GM20431 (cell line): ENCODE results near the gene PDE9A.

ENCODE experiments used
- in situ Hi-C: fragments of 300-500 bp; cut with MseI, MboI; formaldehyde crosslinking; loops from one replicate; pipeline ENCODE4 v1.15.0; 2020; ENCODE audit warnings: low sequenced_read_pairs; ENCODE audit not compliant: unreplicated experiment

The PDE9A gene

GRCh38 chr21:42781150-42781970 is 127.9 kb downstream of the PDE9A start:
- in situ Hi-C loops, result no loop called here

- in situ Hi-C loops, result no loop called here
Observed at GRCh38 chr21:42781971-42782722, 128.7 kb downstream of the PDE9A start.

- in situ Hi-C loops, result no loop called here
Observed at GRCh38 chr21:42782723-42783242, 129.4 kb downstream of the PDE9A start.

- in situ Hi-C loops, result no loop called here
Observed at GRCh38 chr21:42784276-42784675, 130.9 kb downstream of the PDE9A start.

GRCh38 chr21:42784896-42785451 is 131.6 kb downstream of the PDE9A start:
- in situ Hi-C loops, result no loop called here

GRCh38 chr21:42785666-42786427 is 132.4 kb downstream of the PDE9A start:
- in situ Hi-C loops, result no loop called here

GRCh38 chr21:42786884-42787283 is 133.5 kb downstream of the PDE9A start:
- in situ Hi-C loops, result no loop called here

- in situ Hi-C loops, result no loop called here
Observed at GRCh38 chr21:42787613-42788012, 134.2 kb downstream of the PDE9A start.

- in situ Hi-C loops, result no loop called here
Observed at GRCh38 chr21:42790520-42791065, 137.2 kb downstream of the PDE9A start.

- in situ Hi-C loops, result no loop called here
Observed at GRCh38 chr21:42793774-42794173, 140.4 kb downstream of the PDE9A start.

- in situ Hi-C loops, result no loop called here
Observed at GRCh38 chr21:42794551-42794950, 141.1 kb downstream of the PDE9A start.

- in situ Hi-C loops, result no loop called here
Observed at GRCh38 chr21:42796327-42797062, 143.1 kb downstream of the PDE9A start.

GRCh38 chr21:42797522-42797921 is 144.1 kb downstream of the PDE9A start:
- in situ Hi-C loops, result no loop called here

- in situ Hi-C loops, result no loop called here
Observed at GRCh38 chr21:42798106-42798505, 144.7 kb downstream of the PDE9A start.

- in situ Hi-C loops, result no loop called here
Observed at GRCh38 chr21:42799516-42799915, 146.1 kb downstream of the PDE9A start.

GRCh38 chr21:42799948-42800347 is 146.5 kb downstream of the PDE9A start:
- in situ Hi-C loops, result loop anchor here (25.0 kb wide), 1 partner anchor 213 kb away; no protein-coding TSS in a partner anchor

- in situ Hi-C loops, result loop anchor here (25.0 kb wide), 1 partner anchor 214 kb away; no protein-coding TSS in a partner anchor
Observed at GRCh38 chr21:42801616-42802015, 148.2 kb downstream of the PDE9A start.

GRCh38 chr21:42806509-42807140 is 153.2 kb downstream of the PDE9A start:
- in situ Hi-C loops, result loop anchor here (25.0 kb wide), 1 partner anchor 219 kb away; no protein-coding TSS in a partner anchor
